ENCODE data around the gene AKAP7.
"Not testable (repeated sequence)": the region's sequence is repeated elsewhere in the genome, so short reads cannot be mapped to it uniquely, and the experiment has no call there.

Gene AKAP7

DNA sequence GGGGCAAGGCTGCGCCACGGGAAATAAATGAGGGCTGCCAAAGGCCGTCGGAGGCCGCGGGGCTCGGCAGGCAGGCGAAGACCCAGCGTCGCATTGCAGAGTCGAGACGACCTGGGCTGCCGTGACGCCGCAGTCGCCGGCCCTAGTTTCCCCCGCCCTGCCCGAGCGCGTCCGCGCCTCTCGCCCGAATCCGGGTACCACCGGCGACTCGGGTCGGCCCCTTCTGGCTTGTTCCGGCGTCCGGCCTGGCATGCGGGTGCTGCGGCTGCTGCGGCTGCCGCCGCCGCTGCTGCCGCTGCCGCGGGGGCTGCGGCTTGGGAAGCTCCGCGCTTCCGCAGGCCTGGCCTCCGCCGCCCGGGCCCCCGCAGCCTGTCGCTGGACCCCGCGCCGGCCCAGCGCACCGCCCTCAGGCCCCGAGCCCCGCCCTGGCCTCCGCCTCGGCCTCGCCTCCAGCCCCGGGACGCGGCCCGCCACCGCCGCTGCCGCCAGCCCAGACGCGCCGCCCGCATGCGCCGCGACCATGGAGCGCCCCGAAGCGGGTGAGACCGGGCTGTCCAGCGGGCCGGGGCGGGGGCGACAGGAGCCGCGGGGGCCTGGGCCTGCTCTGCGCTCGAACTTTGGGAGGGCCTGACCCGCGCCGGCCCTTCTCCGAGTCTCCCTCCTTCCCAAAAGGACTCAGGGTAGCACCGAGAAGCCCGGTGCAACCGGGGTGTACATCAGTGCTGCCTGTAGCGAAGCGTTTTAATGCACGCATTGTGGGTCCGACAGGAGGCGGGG lies at the start of gene AKAP7:
TSS of gene AKAP7 (plus strand) at position 224 of the 777 bp plus-strand sequence. CDS start at position 521, 297 bp downstream.
- DNase-seq: peak; percentile 41

DNA sequence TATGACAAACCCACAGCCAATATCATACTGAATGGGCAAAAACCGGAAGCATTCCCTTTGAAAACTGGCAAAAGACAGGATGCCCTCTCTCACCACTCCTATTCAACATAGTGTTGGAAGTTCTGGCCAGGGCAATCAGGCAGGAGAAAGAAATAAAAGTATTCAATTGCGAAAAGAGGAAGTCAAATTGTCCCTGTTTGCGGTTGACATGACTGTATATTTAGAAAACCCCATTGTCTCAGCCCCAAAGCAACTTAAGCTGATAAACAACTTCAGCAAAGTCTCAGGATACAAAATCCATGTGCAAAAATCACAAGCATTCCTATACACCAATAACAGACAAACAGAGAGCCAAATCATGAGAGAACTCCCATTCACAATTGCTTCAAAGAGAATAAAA lies 44.9 kb upstream of the AKAP7 start:
- DNase-seq: not testable (repeated sequence)

DNA sequence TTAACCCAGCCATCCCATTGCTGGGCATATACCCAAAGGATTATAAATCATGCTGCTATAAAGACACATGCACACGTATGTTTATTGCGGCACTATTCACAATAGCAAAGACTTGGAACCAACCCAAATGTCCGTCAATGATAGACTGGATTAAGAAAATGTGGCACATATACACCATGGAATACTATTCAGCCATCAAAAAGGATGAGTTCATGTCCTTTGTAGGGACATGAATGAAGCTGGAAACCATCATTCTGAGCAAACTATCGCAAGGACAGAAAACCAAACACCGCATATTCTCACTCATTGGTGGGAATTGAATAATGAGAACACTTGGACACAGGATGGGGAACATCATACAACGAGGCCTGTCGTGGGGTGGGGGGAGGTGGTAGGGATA lies 43.3 kb upstream of the AKAP7 start:
- DNase-seq: not testable (repeated sequence)

DNA sequence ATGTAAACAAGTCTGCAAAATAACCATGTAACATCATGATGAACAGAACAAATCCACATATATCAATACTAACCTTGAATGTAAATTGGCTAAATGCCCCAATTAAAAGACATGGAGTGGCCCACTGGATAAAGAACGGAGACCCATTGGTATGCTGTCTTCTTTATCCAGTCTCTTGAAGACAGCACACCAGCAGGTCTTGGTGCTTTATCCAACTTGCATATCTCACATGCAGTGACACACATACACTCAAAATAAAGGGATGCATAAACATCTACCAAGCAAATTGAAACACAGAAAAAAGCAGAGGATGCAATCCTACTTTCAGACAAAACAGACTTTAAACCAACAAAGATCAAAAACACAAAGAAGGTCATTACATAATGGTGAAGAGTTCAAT lies 41.9 kb upstream of the AKAP7 start:
- no peak for DNase-seq

DNA sequence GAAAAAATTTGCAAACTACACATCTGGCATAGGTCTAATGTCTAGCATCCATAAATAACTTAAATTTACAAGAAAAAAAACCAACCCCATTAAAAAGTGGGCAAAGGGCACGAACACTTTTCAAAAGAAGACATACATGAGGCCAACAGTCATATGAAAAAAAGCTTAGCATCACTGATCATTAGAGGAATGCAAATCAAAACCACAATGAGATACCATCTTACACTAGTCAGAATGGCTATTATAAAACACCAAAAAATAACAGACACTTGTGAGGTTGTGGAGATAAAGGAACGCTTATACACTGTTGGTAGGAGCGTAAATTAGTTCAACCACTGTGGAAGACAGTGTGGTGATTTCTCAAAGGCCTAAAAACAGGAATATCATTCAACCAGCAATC lies 38.5 kb upstream of the AKAP7 start:
- DNase-seq: no peak

DNA sequence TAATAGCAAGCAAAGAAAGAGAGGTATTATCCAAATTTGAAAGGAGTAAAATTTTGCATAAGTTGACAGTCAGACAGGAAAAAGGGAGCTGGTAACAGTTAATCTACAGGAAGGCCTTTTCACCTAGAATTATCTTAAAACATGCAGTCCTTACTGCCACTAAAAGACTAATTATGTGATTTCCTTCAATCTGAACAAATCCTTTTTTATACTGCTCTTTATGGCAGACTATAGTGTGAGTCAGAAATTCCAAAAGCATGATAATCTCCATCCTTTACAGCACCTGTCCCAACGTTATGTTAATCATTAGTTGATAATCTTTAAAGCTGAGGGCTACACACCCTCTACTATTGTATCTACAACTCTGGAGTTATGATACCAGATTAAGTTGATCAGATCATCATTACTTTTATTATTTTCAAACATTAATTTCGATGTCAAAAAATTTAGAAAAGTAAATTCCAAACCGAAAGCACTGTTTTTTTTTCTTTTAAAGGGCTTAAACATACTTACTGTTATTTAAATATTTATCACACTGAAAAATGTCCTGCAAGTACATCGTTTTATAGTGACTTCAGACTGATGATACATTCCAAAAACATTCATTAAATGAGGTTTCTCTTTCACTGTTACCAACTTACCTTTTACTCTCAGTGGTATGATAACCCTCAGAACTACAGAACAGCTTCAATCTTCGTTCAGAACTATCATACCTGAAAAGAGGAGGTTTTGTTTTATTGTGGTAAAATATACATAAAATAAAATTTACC lies 33.2 kb upstream of the AKAP7 start:
- DNase-seq: peak; percentile 77

DNA sequence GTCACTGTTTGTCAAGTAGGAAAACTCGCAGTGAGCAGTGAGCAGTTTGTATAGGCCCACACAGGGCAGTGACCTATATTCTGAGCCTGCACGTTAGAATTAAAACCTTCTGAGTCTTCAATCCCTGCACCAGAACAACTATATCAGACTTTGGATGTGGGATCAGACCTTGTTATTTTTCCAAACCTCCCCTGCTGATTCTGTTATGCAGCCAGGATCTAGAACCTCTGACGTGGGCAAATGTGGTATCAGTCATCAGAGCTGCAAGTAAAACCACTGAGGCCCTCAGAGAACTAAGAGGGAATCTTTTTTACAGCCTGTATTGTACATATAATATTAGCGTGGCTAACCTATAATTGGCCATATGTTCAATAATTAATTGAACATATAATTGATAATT lies 32.0 kb upstream of the AKAP7 start:
- DNase-seq: no peak

DNA sequence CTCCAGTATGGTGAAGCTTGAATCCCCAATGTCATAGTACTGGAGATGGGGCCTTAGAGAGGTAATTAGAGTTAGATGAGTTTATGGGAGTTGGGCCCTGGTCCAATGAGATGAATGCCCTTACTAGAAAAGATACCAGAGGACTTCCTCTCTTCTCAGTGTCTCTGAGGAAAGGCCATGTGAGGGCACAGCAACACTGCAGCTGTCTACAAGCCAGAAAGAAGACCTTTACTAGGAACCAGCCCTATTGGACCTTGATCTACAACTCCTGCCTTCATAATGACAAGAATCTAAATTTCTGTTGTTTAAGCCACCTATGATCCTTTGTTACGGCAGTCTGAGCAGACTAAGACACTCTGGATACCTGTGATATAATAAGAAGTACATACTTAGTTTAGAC lies 31.4 kb upstream of the AKAP7 start:
- no peak for DNase-seq

DNA sequence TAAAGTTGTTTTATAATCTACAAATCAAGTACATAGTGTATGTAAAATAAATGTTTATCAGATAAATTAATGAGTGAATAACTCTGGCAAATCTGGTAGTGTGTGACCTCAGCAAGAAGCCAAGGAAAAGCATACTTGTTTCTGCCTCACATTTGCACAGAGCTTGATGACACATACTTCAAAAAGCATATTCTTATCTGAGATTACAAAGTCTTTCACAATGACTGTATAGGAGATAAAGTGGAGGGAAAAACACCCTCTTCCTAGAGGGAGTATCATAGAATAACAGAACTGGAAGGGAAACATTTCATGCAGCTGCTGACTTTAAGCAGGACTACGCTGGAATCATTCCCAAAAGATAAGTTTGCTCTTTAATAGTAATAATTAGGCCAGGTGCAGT lies 28.1 kb upstream of the AKAP7 start:
- DNase-seq: peak; percentile 86

DNA sequence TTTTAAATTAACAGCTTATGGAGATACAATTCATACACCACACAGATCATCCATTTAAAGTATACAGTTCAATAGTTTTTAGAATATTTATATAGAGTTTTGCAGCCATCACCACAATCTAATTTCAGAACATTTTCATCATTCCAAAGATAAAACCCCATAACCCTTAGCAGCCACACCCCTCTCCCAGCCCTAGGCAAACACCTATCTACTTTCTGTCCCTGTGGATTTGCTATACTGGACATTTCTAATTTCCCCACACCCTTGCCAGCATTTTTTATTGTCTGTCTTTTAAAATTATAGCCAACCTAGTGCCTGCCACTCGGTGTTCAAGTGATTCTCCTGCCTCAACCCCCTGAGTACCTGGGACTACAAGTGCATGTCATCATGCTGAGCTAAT lies 23.0 kb upstream of the AKAP7 start:
- DNase-seq: no peak

DNA sequence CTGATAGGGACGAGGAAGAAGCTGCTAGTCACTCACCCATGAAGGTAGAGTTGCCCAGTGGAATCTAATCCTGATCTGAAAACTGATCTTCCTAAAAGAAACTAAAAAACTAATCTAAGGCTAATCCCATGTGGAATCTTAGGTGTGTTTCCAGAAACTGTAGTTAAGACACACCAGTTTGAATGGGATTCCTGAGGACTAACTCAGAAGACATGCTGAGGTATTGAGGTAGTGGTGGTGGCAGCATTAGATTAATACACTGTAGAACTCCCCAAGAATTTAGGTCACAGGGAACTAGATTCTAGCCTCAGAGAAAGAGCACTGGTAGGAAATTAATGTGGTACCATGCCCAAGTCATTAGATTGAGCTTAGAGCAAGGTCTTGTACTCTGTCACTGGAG lies 19.6 kb upstream of the AKAP7 start:
- no peak for DNase-seq

DNA sequence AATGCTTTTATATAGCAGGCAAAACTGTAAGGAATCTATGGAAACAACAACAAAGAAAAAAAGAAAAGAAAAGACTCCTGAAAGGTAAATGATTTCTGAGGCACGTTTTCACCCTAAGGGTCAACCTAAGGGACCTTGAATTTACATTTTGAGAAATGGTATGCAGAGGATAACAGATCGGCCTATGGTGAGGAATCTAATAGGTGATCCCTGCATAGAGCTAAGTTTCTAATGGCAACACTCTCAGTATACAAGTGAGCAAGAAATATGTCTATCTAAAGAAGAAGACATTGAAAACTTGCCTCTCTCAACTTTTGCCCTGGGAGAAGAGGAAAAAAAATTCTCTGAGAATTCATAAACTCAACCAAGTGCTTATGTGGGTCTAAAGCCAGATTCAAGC lies 18.9 kb upstream of the AKAP7 start:
- no peak for DNase-seq

DNA sequence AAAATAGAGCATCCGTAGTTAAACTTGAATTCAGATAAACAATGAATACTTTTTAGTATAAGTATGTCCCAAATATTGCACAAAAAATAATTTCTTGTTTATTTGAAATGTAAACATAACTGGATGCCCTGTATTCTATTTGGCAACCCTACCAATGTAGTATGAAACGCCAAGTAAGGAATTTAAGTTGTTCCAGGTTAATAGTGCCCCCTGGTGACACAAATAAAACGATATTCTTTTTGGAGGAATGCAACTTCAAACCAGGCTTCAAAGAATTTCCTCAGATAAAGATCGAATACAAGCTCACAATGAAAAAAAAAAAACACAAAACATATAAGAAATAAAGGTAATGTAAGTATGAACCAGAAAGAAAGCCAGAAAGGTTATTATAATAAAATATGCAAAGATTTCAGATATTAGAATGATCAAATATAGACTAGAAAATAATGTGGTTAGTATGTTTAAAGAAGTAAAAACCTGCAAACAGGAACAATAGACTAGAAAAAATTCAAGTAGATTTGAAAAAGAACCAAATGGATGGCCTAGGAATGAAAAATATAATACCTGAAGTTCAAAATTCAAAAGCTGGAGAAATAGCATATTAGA lies 18.4 kb upstream of the AKAP7 start:
- DNase-seq: peak; percentile 58

DNA sequence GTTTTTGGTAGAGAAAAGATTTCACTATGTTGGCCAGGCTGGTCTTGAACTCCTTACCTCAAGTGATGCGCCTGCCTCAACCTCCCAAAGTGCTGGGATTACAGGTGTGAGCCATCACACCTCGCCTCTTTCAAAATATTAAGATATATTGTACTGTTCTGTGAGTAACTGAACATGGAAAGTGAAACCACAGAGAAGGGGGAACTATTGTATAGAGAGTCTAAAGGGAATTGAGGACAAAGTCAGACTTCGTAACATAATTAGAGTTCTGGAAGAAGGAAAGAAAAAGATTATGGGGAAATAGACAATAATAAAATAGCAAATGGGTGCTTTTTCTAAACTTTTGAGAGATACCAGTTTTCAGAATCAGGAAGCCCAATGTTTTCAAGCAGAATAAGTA lies 17.4 kb upstream of the AKAP7 start:
- DNase-seq: no peak

DNA sequence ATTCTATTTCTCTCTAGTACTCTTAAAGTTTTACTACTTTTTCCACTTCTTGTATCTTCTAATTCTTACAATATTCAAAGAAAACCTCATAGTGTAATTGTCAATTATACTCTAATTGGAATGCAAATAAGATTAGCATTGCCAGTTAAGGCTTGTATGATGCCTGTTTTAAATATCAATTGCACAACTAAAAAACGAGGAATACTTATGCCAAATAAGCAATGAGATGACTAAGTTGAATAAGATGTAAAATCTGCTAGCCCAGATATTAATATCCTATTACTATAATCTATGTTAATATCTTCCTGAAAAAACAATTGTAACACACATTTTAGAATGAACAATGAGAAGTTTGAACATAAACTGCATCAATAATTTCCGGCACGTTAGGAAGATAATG lies 13.3 kb upstream of the AKAP7 start:
- no peak for DNase-seq

DNA sequence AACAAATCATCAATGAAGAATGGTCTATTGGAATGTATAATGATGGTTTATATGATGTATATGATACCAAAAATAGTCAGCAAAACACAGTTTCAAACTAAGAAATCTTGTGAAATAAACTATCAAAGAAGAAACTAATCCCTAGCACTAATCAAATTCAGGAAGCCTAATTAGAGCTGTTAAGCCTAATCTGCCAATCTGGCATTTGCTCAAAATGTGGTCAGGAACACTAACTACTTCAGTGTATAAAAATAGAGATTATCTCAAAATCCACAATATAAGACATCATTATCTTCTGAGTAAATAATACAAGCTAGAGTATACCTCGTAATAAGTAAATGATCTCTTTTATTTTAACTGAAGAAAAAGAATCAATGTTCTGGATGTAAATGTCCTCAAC lies 12.8 kb upstream of the AKAP7 start:
- no peak for DNase-seq

DNA sequence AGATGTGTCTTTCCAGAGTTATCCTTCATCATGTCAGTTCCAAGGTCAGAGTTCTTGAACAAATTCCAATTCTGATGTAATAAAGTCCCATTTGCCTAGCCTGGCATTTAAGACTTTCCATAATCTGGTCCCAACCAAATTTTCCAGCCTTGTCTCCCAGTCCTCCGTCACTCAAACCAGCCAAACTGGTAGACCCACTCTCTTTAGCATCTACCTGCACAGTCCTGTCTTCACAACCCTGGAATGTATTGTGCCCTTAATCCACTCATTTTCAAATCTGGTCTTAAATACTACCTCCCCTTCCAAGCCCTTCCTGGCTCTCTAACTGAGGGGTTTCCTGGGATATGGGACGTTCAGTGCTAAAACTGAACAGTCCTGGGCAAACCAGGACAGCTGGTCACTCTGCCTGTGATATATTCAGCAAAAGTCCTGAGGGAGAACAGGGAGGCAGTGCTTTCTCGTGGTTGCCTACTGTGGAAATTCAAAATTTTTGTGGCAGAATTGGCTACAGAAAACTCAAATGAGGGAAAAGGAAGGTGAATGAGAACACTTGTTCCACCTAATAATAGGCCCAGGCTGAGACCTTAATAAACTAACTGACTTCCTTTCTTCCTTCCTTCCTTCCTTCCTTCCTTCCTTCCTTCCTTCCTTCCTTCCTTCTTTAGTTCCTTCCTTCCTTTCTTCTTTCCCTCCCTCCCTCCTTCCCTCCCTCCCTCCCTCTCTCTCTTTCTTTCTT lies 10.8 kb upstream of the AKAP7 start:
- DNase-seq: no peak

DNA sequence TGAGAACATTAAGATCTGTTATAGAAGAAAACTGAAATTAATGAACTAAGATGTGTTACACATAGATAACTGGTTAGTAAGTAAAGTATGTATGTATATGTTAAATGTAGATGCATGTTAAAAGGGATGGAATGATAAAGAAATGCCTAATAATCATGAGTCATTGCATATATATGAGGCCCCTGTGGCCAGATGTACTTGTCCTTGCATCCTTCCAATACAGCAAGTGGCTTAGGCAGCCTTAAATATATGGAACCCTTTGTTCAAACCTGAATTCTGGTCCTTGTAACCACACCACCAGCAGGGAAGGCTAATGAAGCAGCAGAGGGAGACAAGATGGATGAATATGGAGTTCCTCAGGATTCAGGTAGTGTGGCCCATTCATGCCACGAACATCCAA lies 9.8 kb upstream of the AKAP7 start:
- DNase-seq: no peak

DNA sequence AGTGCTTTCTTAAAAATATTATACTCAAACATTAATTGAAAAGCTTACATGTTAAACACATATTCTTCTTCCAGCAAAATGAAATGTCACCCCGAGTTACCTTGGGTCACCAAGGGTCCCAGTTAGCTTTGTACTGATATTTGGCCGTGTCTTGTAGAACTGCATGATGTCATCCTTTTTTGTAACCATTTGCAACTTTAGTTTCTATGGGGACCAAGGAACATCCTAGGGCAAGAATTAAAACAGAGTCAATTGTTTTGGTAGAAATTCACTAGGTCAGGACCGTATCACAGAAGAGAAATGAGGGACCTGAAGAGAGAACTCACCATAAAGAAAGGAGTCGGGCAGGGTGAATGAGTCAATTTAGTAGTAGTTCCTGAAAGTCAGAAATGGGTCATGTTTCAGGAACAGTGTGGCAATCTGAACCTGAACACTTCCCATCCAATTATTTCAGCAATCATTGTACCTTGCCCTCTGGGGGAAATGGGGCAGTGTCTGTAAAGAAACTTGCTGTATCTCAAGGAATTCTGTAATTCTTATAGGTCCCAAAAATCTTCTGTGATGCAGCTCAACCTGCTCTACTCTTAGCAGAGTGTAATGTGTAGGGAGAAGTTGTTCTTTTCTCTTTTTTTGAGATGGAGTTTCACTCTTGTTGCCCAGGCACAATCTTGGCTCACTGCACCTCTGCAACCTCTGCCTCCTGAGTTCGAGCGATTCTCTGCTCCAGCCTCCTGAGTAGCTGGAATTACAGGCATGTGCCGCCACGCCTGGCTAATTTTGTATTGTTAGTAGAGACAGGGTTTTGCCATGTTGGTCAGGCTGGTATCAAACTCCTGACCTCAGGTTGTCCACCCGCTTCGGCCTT lies 5.3 kb upstream of the AKAP7 start:
- no peak for DNase-seq

DNA sequence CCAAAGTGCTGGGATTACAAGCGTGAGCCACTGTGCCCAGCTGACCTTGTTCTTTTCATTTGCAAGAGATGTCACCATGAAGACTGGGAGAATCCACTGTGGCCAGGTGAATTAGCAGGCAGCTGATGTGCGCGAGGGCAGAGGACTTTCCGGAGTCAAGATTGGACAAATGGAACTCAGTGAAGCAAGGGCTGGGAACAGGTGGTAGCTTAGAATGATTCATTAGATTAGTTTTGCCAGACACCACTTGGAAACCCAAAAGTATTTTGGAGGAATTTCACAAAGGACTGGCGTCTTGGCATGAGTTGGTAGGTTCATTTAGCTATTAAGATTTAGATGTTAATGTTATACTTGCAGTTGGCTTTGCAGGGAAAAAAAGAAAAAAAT lies 4.7 kb upstream of the AKAP7 start:
- no peak for DNase-seq

DNA sequence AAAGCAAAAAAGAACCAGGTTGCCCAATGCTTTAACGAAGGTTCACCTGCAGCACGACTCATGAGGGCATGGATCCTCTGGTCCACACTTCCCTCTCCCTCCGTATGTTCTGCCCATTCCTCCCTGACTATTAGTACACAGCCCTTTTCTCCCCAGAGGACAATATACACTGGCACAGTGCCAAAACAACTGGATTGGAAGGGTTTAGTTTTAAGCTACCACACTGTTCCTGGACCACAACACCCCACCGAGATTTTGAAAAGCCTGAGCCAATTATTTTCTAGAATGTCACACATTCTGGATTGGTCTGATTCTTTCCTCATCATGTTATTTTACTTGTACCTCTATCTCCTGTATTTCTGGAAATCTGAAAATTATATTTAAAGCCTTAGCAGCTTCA lies 2.9 kb upstream of the AKAP7 start:
- DNase-seq: no peak

DNA sequence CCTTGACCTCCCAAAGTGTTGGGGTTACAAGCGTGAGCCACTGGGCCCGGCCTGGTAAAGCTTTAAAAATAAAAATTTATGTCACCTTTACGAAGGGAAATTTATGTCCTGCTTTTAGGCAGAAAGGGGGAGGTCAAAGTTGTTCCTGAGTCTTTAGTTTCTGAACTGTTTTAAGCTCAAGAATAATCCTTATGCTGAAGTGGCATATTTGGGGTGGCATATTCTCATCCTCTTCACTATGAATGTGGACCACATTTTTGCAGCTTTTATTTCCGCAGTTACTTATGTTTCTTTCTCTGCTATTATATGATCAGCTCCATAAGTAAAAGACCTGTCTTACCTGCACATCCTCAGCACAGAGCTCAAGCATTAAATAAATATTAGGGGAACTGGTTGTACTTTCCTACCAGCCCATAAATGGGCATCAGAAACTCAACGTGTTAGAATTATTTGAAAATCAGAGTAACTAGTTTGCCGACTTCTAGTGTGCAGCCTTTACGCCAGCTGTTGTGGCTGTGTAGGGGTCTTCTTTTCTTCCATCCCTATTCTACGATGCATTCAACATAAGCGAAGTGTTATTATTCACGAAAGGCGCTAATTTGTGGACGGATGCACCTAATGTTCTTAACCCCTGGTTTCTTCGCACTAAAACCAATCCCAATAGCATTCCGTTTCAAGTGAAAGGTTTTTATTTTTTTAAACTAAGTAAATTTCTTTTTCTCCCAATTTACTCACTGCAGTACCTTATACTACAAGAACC lies 867 bp upstream of the AKAP7 start:
- no peak for DNase-seq

Measured in kidney glomerular epithelial cell (primary cell).